ENCODE measurements around the gene CC2D2A. TPM values are rescaled to one million over a fixed set of nuclear protein-coding genes. Genes with fewer than 3 reads are reported as not detected.
"Not testable (repeated sequence)": the region's sequence is repeated elsewhere in the genome, so short reads cannot be mapped to it uniquely, and the experiment has no call there.

CC2D2A gene
- total and polyA plus RNA-seq, 2 experiments from 2014 or later = 13.9 to 15.8 TPM

- Histone ChIP-seq H3F3A (replicated peaks; ENCODE audit: low read depth) (no peaks in the 10 kb centered on the region), H3K36me3 (ENCODE audit: insufficient read depth) (peaks cover 8% of the 10 kb centered on the region; the same call in 1 of the 2 replicates), H3K9me2 (ENCODE audit: insufficient read depth) (no peaks in the 10 kb centered on the region), H2AFZ (no peak overlapping the region), H3K4me2 (no peak overlapping the region), H3K27ac (ENCODE audit: low read depth) (no peak overlapping the region), H3K27me3 (ENCODE audit: insufficient read depth) (no peaks in the 10 kb centered on the region), H3K4me1 (ENCODE audit: insufficient read depth) (no peaks in the 10 kb centered on the region), H3K4me3 (no peak overlapping the region), H4K20me1 (replicated peaks; ENCODE audit: insufficient read depth) (no peaks in the 10 kb centered on the region), H3K79me2 (replicated peaks; ENCODE audit: insufficient read depth) (no peaks in the 10 kb centered on the region)
- H3K4me1 Mint-ChIP-seq = no peaks in the 10 kb centered on the region
- H3K27ac Mint-ChIP-seq = no peak overlapping the region
- no peak for TF ChIP-seq ZNF114 (CRISPR knock-in tag; IDR thresholded peaks at IDR 0.05)
- H3K4me3 Mint-ChIP-seq = no peak overlapping the region
- DNase-seq (ENCODE audit: low spot score) = no peak
- ATAC-seq = no peak
- no peaks in the 10 kb centered on the region for H3K27me3 Mint-ChIP-seq (ENCODE audit: insufficient read depth, low read depth, poor library complexity)
- peaks cover 26% of the 10 kb centered on the region for H3K9me3 Mint-ChIP-seq
- peaks cover 48% of the 10 kb centered on the region for H3K36me3 Mint-ChIP-seq (ENCODE audit: low read depth)
Measured at GRCh38 chr4:15516494-15516893, 46.8 kb downstream of the CC2D2A start.

- not testable (repeated sequence) for H3K27me3 Mint-ChIP-seq (ENCODE audit: insufficient read depth, low read depth, poor library complexity); H3K27ac ChIP-seq (ENCODE audit: low read depth); H3K4me3 Mint-ChIP-seq; H3K27me3 ChIP-seq (ENCODE audit: insufficient read depth); H3F3A ChIP-seq (replicated peaks; ENCODE audit: low read depth); H4K20me1 ChIP-seq (replicated peaks; ENCODE audit: insufficient read depth); H3K36me3 ChIP-seq (ENCODE audit: insufficient read depth); H3K4me1 Mint-ChIP-seq; H3K27ac Mint-ChIP-seq; H3K4me1 ChIP-seq (ENCODE audit: insufficient read depth); H3K4me3 ChIP-seq; DNase-seq (ENCODE audit: low spot score); H3K4me2 ChIP-seq; ATAC-seq; H3K9me2 ChIP-seq (ENCODE audit: insufficient read depth); H2AFZ ChIP-seq; H3K79me2 ChIP-seq (replicated peaks; ENCODE audit: insufficient read depth)
- H3K9me3 Mint-ChIP-seq = peaks cover 26% of the 10 kb centered on the region
- H3K36me3 Mint-ChIP-seq (ENCODE audit: low read depth) = peaks cover 43% of the 10 kb centered on the region
Measured at GRCh38 chr4:15517681-15518080, 48.0 kb downstream of the CC2D2A start.

GRCh38 chr4:15521442-15522039 lies 51.9 kb downstream of the CC2D2A start:
- Mint-ChIP-seq H3K4me1 (no peaks in the 10 kb centered on the region), H3K27ac (no peak overlapping the region), H3K36me3 (ENCODE audit: low read depth) (peaks cover 37% of the 10 kb centered on the region), H3K4me3 (no peak overlapping the region), H3K9me3 (peaks cover 26% of the 10 kb centered on the region), H3K27me3 (ENCODE audit: insufficient read depth, low read depth, poor library complexity) (no peaks in the 10 kb centered on the region)
- H3K36me3 ChIP-seq (ENCODE audit: insufficient read depth) = peaks cover 8% of the 10 kb centered on the region; the same call in 1 of the 2 replicates
- H4K20me1 ChIP-seq (replicated peaks; ENCODE audit: insufficient read depth) = no peaks in the 10 kb centered on the region
- ATAC-seq (no peak), DNase-seq (ENCODE audit: low spot score) (no peak)
- H3K79me2 ChIP-seq (replicated peaks; ENCODE audit: insufficient read depth) = no peaks in the 10 kb centered on the region
- no peak overlapping the region for H3K4me3 ChIP-seq
- no peaks in the 10 kb centered on the region for H3F3A ChIP-seq (replicated peaks; ENCODE audit: low read depth)
- no peaks in the 10 kb centered on the region for H3K4me1 ChIP-seq (ENCODE audit: insufficient read depth)
- no peak overlapping the region for H3K4me2 ChIP-seq
- TF ChIP-seq JUNB (IDR thresholded peaks at IDR 0.05; ENCODE audit: unreplicated experiment) (no peak), EZH2phosphoT487 (IDR thresholded peaks at IDR 0.05; ENCODE audit: unreplicated experiment) (no peak), NANOG (IDR thresholded peaks at IDR 0.05; ENCODE audit: borderline replicate concordance) (no peak), ZNF114 (CRISPR knock-in tag; IDR thresholded peaks at IDR 0.05) (no peak), CREB1 (CRISPR knock-in tag; IDR thresholded peaks at IDR 0.05; ENCODE audit: low read depth) (no peak), CTCF (conservative IDR thresholded peaks at IDR 0.05; ENCODE audit: low read depth in 2 of 2) (no peak), POLR2AphosphoS5 (IDR thresholded peaks at IDR 0.05; ENCODE audit: low read depth) (no peak), ETS1 (IDR thresholded peaks at IDR 0.05) (no peak), ZNF331 (CRISPR knock-in tag; IDR thresholded peaks at IDR 0.05; ENCODE audit: low read depth) (no peak), EZH2 (IDR thresholded peaks at IDR 0.05; ENCODE audit: low read depth, unreplicated experiment) (no peak)
- H3K9me2 ChIP-seq (ENCODE audit: insufficient read depth) = no peaks in the 10 kb centered on the region
- H3K27me3 ChIP-seq (ENCODE audit: insufficient read depth) = no peaks in the 10 kb centered on the region
- H2AFZ ChIP-seq = no peak overlapping the region
- no peak overlapping the region for H3K27ac ChIP-seq (ENCODE audit: low read depth)
